Esophagus muscularis mucosa (tissue), 4 donors: ENCODE data around the gene TMEM44. TPM values are rescaled to one million over a fixed set of nuclear protein-coding genes. Genes with fewer than 3 reads are reported as not detected.

Experiments
- DNase-seq: peaks from one replicate; pipeline ENCODE4 v3.0.0-alpha.2; 2017; ENCODE audit errors: extremely low spot score
- H3K27ac ChIP-seq, 4 donors: fragments of 200-600 bp; sonication (generic); replicated peaks in 1 of 4; 1 replicate in 3 of 4; 2 replicates in 1 of 4; pipeline ENCODE4 v1.5.1; 2016 to 2019; ENCODE audit warnings: mild to moderate bottlenecking in 1 of 4
- H3K27me3 ChIP-seq, 4 donors: fragments of 200-600 bp; sonication (generic); one replicate each; pipeline versions ENCODE4 v1.5.1 to v1.6.0; 2016 to 2019
- H3K36me3 ChIP-seq, 4 donors: fragments of 200-600 bp; sonication (generic); one replicate each; pipeline ENCODE4 v1.5.1; 2016 to 2019
- H3K4me1 ChIP-seq, 4 donors: fragments of 200-600 bp; sonication (generic); one replicate each; pipeline ENCODE4 v1.5.1; 2016 to 2019
- H3K4me3 ChIP-seq, 4 donors: fragments of 200-600 bp; sonication (generic); 1 replicate in 2 of 4; 2 replicates in 2 of 4; pipeline ENCODE4 v1.5.1; 2016 to 2019; ENCODE audit warnings: mild to moderate bottlenecking in 4 of 4, moderate library complexity in 1 of 4
- H3K9me3 ChIP-seq, 4 donors: fragments of 200-600 bp; sonication (generic); 1 replicate in 3 of 4; 2 replicates in 1 of 4; pipeline ENCODE4 v1.5.1; 2016 to 2019
- EP300 ChIP-seq: sonication (generic); formaldehyde crosslinking; IDR thresholded peaks from one replicate; pipeline ENCODE4 v1.6.1; 2017; ENCODE audit warnings: antibody characterized with exemption
- POLR2A ChIP-seq: fragments of 450-650 bp; IDR thresholded peaks from one replicate; pipeline ENCODE4 v1.6.1; 2017; ENCODE audit warnings: antibody characterized with exemption, moderate library complexity, mild to moderate bottlenecking, low read depth
- POLR2AphosphoS5 ChIP-seq, 2 donors: sonication (generic); formaldehyde crosslinking; IDR thresholded peaks; one replicate each; pipeline ENCODE4 v1.6.1; 2017; ENCODE audit warnings: antibody characterized with exemption in 2 of 2
- WGBS: methylation state at CpG from one replicate; pipeline ENCODE4 v1.1.5; 2018; 5-methylcytosine and 5-hydroxymethylcytosine counted together
- intact Hi-C: fragments of 100-400 bp; cut with DNase I; formaldehyde crosslinking; loops from one replicate; pipeline ENCODE4 v1.15.1; 2023
- total RNA-seq, 4 donors: library from RNA; depleted of rRNA; stranded (reverse); fragments of >200 nt; gene quantifications; one replicate each; pipeline versions ENCODE4 v1.1.0 to v1.2.1, GENCODE V29; 2016
- TF ChIP-seq, protein P1 (sequence below), 3 experiments: fragments of 200-600 bp in 2 of 3; fragments of 450-650 bp in 1 of 3; sonication (generic) in 2 of 3; IDR thresholded peaks; one replicate each; pipeline ENCODE4 v1.5.1; 2017 to 2019; ENCODE audit warnings: antibody characterized with exemption in 3 of 3, mild to moderate bottlenecking in 2 of 3, moderate library complexity in 1 of 3

TMEM44 gene
- total RNA-seq, 4 donors from 2014 or later, result 3.3 to 10.8 (median 9.3) TPM

DNA sequence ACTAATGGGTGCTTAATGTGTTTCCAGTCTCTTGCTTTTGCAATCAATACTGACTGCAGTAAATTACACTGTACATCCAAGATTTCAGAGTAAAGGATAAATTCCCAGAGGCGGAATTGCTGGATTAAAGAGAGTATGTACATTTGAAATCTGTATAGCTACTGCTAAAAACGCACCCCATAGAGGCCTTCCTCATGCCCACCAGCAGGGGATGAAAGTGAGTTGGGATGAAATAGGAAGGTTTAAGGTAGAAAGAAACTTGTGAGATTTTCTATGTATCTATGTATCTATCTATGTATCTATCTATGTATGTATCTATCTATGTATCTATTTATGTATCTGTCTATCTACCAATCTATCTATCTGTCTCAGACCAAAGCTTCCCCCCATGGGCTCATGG lies 28.4 kb downstream of the TMEM44 start:
- no peak for DNase-seq
- H3K4me3 ChIP-seq, result no peak overlapping the region
- intact Hi-C loops, result no loop called here
- H3K27ac ChIP-seq, result no peak overlapping the region
- 88% methylated on average over 2 of the region's 2 CpGs for WGBS
- H3K36me3 ChIP-seq, result peaks cover 0 to 27% (median 3%) of the 10 kb centered on the region in 4 donors
- TF ChIP-seq, protein P1, sequence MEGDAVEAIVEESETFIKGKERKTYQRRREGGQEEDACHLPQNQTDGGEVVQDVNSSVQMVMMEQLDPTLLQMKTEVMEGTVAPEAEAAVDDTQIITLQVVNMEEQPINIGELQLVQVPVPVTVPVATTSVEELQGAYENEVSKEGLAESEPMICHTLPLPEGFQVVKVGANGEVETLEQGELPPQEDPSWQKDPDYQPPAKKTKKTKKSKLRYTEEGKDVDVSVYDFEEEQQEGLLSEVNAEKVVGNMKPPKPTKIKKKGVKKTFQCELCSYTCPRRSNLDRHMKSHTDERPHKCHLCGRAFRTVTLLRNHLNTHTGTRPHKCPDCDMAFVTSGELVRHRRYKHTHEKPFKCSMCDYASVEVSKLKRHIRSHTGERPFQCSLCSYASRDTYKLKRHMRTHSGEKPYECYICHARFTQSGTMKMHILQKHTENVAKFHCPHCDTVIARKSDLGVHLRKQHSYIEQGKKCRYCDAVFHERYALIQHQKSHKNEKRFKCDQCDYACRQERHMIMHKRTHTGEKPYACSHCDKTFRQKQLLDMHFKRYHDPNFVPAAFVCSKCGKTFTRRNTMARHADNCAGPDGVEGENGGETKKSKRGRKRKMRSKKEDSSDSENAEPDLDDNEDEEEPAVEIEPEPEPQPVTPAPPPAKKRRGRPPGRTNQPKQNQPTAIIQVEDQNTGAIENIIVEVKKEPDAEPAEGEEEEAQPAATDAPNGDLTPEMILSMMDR (IDR thresholded peaks at IDR 0.05), result no peak
- TF ChIP-seq EP300 (no peak), POLR2AphosphoS5 (IDR thresholded peaks at IDR 0.05) (no peak), POLR2A (no peak)
- H3K27me3 ChIP-seq, result no peaks in the 10 kb centered on the region
- no peaks in the 10 kb centered on the region for H3K4me1 ChIP-seq
- no peaks in the 10 kb centered on the region for H3K9me3 ChIP-seq

- peaks cover 0 to 28% (median 3%) of the 10 kb centered on the region in 4 donors for H3K36me3 ChIP-seq
- DNase-seq, result no peak
- H3K27ac ChIP-seq, result no peak overlapping the region
- H3K9me3 ChIP-seq, result no peaks in the 10 kb centered on the region
- H3K4me1 ChIP-seq, result no peaks in the 10 kb centered on the region
- H3K4me3 ChIP-seq, result no peak overlapping the region
- TF ChIP-seq POLR2AphosphoS5 (IDR thresholded peaks at IDR 0.05) (no peak), EP300 (no peak), POLR2A (no peak)
- TF ChIP-seq, protein P1 (IDR thresholded peaks at IDR 0.05), result no peak
- no peaks in the 10 kb centered on the region for H3K27me3 ChIP-seq
- intact Hi-C loops, result no loop called here
- WGBS, result 94% methylated on average over 21 of the region's 22 CpGs
These were observed 29.1 kb downstream of the TMEM44 start for GRCh38 chr3:194604126-194604525.

DNA sequence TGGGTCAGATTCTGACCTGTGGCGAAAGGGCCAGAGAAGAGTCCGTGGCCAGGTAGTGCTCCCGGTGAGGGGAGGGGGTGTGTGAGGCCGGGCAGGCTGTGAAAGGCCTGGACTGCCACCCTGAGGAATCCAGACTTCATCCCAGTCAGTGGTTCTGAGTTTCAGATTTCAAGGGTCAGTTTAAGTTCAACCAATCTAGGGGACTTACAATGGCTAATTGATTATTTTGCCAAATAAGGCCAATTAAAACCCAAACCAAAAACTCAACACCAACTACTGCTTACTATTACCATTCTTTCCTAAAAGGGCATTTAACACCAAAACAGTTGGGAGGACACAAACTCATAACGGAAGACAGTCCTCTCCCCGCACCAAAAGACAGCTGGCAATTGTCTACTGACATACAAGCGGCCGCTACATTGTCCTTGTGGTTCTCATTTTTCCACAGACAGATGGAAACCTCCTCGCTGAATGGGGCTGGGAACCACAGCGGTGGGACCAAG lies 30.5 kb downstream of the TMEM44 start:
- intact Hi-C loops, result no loop called here

GRCh38 chr3:194598771-194599557 lies 34.3 kb downstream of the TMEM44 start:
- Histone ChIP-seq H3K9me3 (no peaks in the 10 kb centered on the region), H3K27ac (no peak overlapping the region), H3K4me3 (no peak overlapping the region), H3K36me3 (peaks cover 0 to 14% (median under 1%) of the 10 kb centered on the region in 4 donors), H3K27me3 (no peaks in the 10 kb centered on the region), H3K4me1 (no peaks in the 10 kb centered on the region)
- no peak for DNase-seq
- 86% methylated on average over 25 of the region's 25 CpGs for WGBS
- intact Hi-C loops, result no loop called here
- TF ChIP-seq POLR2A (no peak), EP300 (no peak), POLR2AphosphoS5 (IDR thresholded peaks at IDR 0.05) (no peak)
- TF ChIP-seq, protein P1 (IDR thresholded peaks at IDR 0.05), result no peak

More for the DNA sequence above, 30.5 kb downstream of the TMEM44 start:
- Histone ChIP-seq H3K27ac (no peak overlapping the region), H3K4me3 (no peak overlapping the region), H3K4me1 (no peaks in the 10 kb centered on the region), H3K36me3 (peaks cover 0 to 34% (median 3%) of the 10 kb centered on the region in 4 donors), H3K9me3 (no peaks in the 10 kb centered on the region), H3K27me3 (no peaks in the 10 kb centered on the region)
- no peak for DNase-seq
- TF ChIP-seq, protein P1 (IDR thresholded peaks at IDR 0.05), result no peak
- TF ChIP-seq POLR2A (no peak), POLR2AphosphoS5 (IDR thresholded peaks at IDR 0.05) (no peak), EP300 (no peak)
- 80% methylated on average over 10 of the region's 10 CpGs for WGBS
